HepG2 (cell line): ENCODE data around the gene SLC13A3. TPM values are rescaled to one million over a fixed set of nuclear protein-coding genes. Genes with fewer than 3 reads are reported as not detected.

Experiments used
- CBX2 ChIP-seq, 2 experiments: fragments of 200-600 bp in 1 of 2; sonication (generic); formaldehyde crosslinking in 1 of 2; IDR thresholded peaks; 2 replicates each; pipeline versions ENCODE4 v1.7.0 to v1.8.1; 2018 to 2022; ENCODE audit warnings: low read depth in 2 of 2, low read length in 1 of 2, mild to moderate bottlenecking in 1 of 2, missing genetic modification reagents in 1 of 2
- FOXK1 ChIP-seq: sonication (generic); formaldehyde crosslinking; IDR thresholded peaks from 2 replicates; pipeline ENCODE4 v1.4.0; 2020; ENCODE audit warnings: low read depth, missing genetic modification reagents, borderline replicate concordance
- MXI1 ChIP-seq: IDR thresholded peaks from 3 replicates; pipeline ENCODE4 v1.6.1; 2012; ENCODE audit warnings: low read depth, low read length, inconsistent platforms, borderline replicate concordance
- RFX3 ChIP-seq: IDR thresholded peaks from 2 replicates; pipeline ENCODE4 v1.6.1; 2016; ENCODE audit warnings: missing biosample characterization, missing genetic modification reagents
- SATB2 ChIP-seq: sonication (generic); formaldehyde crosslinking; IDR thresholded peaks from 2 replicates; pipeline ENCODE4 v1.5.0; 2020; ENCODE audit warnings: missing genetic modification reagents
- TBX3 ChIP-seq: fragments of 450-650 bp; IDR thresholded peaks from 2 replicates; pipeline ENCODE4 v1.6.1; 2017; ENCODE audit warnings: antibody characterized with exemption, mild to moderate bottlenecking, inconsistent platforms, borderline replicate concordance
- TEF ChIP-seq: sonication (generic); formaldehyde crosslinking; IDR thresholded peaks from 2 replicates; pipeline ENCODE4 v1.5.0; 2020; ENCODE audit warnings: missing genetic modification reagents
- ZFP91 ChIP-seq: sonication (generic); formaldehyde crosslinking; IDR thresholded peaks from 2 replicates; pipeline ENCODE4 v1.9.0; 2022; ENCODE audit warnings: missing genetic modification reagents, mild to moderate bottlenecking, borderline replicate concordance
- ZNF18 ChIP-seq: sonication (generic); formaldehyde crosslinking; IDR thresholded peaks from 2 replicates; pipeline ENCODE4 v1.8.0; 2022; ENCODE audit warnings: mild to moderate bottlenecking, missing genetic modification reagents; ENCODE audit not compliant: insufficient replicate concordance
- ZNF260 ChIP-seq: sonication (generic); formaldehyde crosslinking; IDR thresholded peaks from 2 replicates; pipeline ENCODE4 v1.4.0; 2020; ENCODE audit warnings: missing genetic modification reagents, low read depth, mild to moderate bottlenecking, borderline replicate concordance
- ZNF276 ChIP-seq: sonication (generic); formaldehyde crosslinking; IDR thresholded peaks from 2 replicates; pipeline ENCODE4 v1.4.0; 2020; ENCODE audit warnings: mild to moderate bottlenecking, low read depth, missing genetic modification reagents
- ZNF510 ChIP-seq: sonication (generic); formaldehyde crosslinking; IDR thresholded peaks from 2 replicates; pipeline ENCODE4 v1.4.0; 2020; ENCODE audit warnings: low read depth, mild to moderate bottlenecking, missing genetic modification reagents
- ZNF549 ChIP-seq: sonication (generic); formaldehyde crosslinking; IDR thresholded peaks from 2 replicates; pipeline ENCODE4 v1.5.0; 2020; ENCODE audit warnings: missing genetic modification reagents
- ZNF619 ChIP-seq: sonication (generic); formaldehyde crosslinking; IDR thresholded peaks from 2 replicates; pipeline ENCODE4 v1.4.0; 2020; ENCODE audit warnings: mild to moderate bottlenecking, missing genetic modification reagents
- ZSCAN20 ChIP-seq: sonication (generic); formaldehyde crosslinking; IDR thresholded peaks from 2 replicates; pipeline ENCODE4 v1.4.0; 2020; ENCODE audit warnings: missing genetic modification reagents, mild to moderate bottlenecking, borderline replicate concordance
- ZUFSP ChIP-seq: sonication (generic); formaldehyde crosslinking; IDR thresholded peaks from 2 replicates; pipeline ENCODE4 v1.9.0; 2021; ENCODE audit warnings: missing genetic modification reagents, mild to moderate bottlenecking, borderline replicate concordance
- polyA plus RNA-seq, 8 experiments: library from polyadenylated mRNA; depleted of rRNA in 3 of 8; stranded (reverse) in 7 of 8; unstranded in 1 of 8; fragments of >200 nt; fragmentation: Illumina TruSeq in 4 of 8; extraction: Trizol in 4 of 8; gene quantifications; 2 replicates each; pipeline versions ENCODE4 v1.2.1 to v1.2.3, GENCODE V29; 2011 to 2016; ENCODE audit warnings: low read depth in 4 of 8, missing spikeins in 1 of 8, mixed read lengths in 1 of 8; ENCODE audit not compliant: insufficient read depth in 1 of 8
- total RNA-seq, 5 experiments: library from RNA; depleted of rRNA; stranded (reverse); fragments of >200 nt; fragmentation: Illumina TruSeq; extraction: Trizol; gene quantifications; 2 replicates each; pipeline ENCODE4 v1.2.3, GENCODE V29; 2016; ENCODE audit warnings: low read depth in 1 of 5

Gene SLC13A3
- total and polyA plus RNA-seq, 2 of the 13 experiments (the other 11 are each of a cell fraction or from before 2014, with no cell fraction given), result 66.5 to 76.0 TPM

GRCh38 chr20:46670585-46671584 is 19.6 kb upstream of the SLC13A3 start (continued):
- TF ChIP-seq ZUFSP, result no peak
- peak; percentile 95; the same call in 1 of the 2 replicates for TF ChIP-seq FOXK1 (CRISPR knock-in tag)
- no peak for TF ChIP-seq ZNF276 (CRISPR knock-in tag)
- TF ChIP-seq ZNF549 (CRISPR knock-in tag), result no peak
- no peak for TF ChIP-seq ZNF619 (CRISPR knock-in tag)
- no peak for TF ChIP-seq ZNF510 (CRISPR knock-in tag)
- no peak for TF ChIP-seq TEF (CRISPR knock-in tag)
- TF ChIP-seq ZFP91 (CRISPR knock-in tag), result peak; percentile 13; the same call in 1 of the 2 replicates
- peak; percentile 32 for TF ChIP-seq ZNF18 (CRISPR knock-in tag)
- no peak for TF ChIP-seq ZNF260 (CRISPR knock-in tag)
- TF ChIP-seq ZSCAN20, result no peak
- TF ChIP-seq MXI1, result peak; percentile 60; the same call in 1 of the 3 replicates
- TF ChIP-seq TBX3, result peak; percentile 89
- TF ChIP-seq CBX2 (IDR thresholded peaks at IDR 0.05; ENCODE audit: low read depth, low read length), result no peak
- TF ChIP-seq CBX2 (CRISPR knock-in tag; IDR thresholded peaks at IDR 0.05; ENCODE audit: low read depth), result 0 out of 2 replicates have a peak, but pooled peaks have one; percentile 36
- TF ChIP-seq RFX3 (CRISPR knock-in tag), result peak; percentile 32; the same call in 1 of the 2 replicates
- TF ChIP-seq SATB2 (CRISPR knock-in tag), result peak; percentile 13; the same call in 1 of the 2 replicates
